ENCODE data around the gene CA6. TPM values are rescaled to one million over a fixed set of nuclear protein-coding genes. Genes with fewer than 3 reads are reported as not detected.
"Not testable (repeated sequence)": the region's sequence is repeated elsewhere in the genome, so short reads cannot be mapped to it uniquely, and the experiment has no call there.

Gene CA6
- not detected for polyA plus RNA-seq (2013, experiment 1 of 4)
- polyA plus RNA-seq (2013, experiment 2 of 4) = not detected
- not detected for polyA plus RNA-seq (2013, experiment 3 of 4)
- polyA plus RNA-seq (2013, experiment 4 of 4) = not detected

- 96% methylated on average over 8 of the region's 8 CpGs for WGBS, 2 experiments
- Histone ChIP-seq H3K36me3 (ENCODE audit: control insufficient read depth, insufficient read depth, low read length) (no peaks in the 10 kb centered on the region), H3K27ac (ENCODE audit: insufficient read depth, low read depth, low read length, poor library complexity, severe bottlenecking) (no peak within 1 kb of the TSS)
These were observed at the start of gene CA6 for GRCh38 chr1:8945568-8945967. TSS of gene CA6 (plus strand) at chr1:8945868. CDS start at chr1:8945887, 19 bp downstream.

GRCh38 chr1:8896775-8897174 lies 48.9 kb upstream of the CA6 start:
- WGBS, 2 experiments = 81 to 84% methylated on average over 3 of the region's 3 CpGs
- not testable (repeated sequence) for H3K9me3 ChIP-seq (ENCODE audit: control insufficient read depth, low read length); H3K27ac ChIP-seq (ENCODE audit: insufficient read depth, low read depth, low read length, poor library complexity, severe bottlenecking); H3K36me3 ChIP-seq (ENCODE audit: control insufficient read depth, insufficient read depth, low read length); H3K27me3 ChIP-seq (ENCODE audit: control insufficient read depth, insufficient read depth, low read length, poor library complexity, severe bottlenecking); H3K4me3 ChIP-seq (ENCODE audit: insufficient read depth, low read depth, low read length); H3K4me1 ChIP-seq (ENCODE audit: control insufficient read depth, insufficient read depth, low read length)

More at GRCh38 chr1:8945568-8945967, at the start of gene CA6:
- Histone ChIP-seq H3K4me3 (ENCODE audit: insufficient read depth, low read depth, low read length) (no peak within 1 kb of the TSS), H3K9me3 (ENCODE audit: control insufficient read depth, low read length) (no peaks in the 10 kb centered on the region), H3K4me1 (ENCODE audit: control insufficient read depth, insufficient read depth, low read length) (peaks cover 24% of the 10 kb centered on the region), H3K27me3 (ENCODE audit: control insufficient read depth, insufficient read depth, low read length, poor library complexity, severe bottlenecking) (no peaks in the 10 kb centered on the region)

- H3K27ac ChIP-seq (ENCODE audit: insufficient read depth, low read depth, low read length, poor library complexity, severe bottlenecking); H3K4me3 ChIP-seq (ENCODE audit: insufficient read depth, low read depth, low read length); H3K4me1 ChIP-seq (ENCODE audit: control insufficient read depth, insufficient read depth, low read length); H3K27me3 ChIP-seq (ENCODE audit: control insufficient read depth, insufficient read depth, low read length, poor library complexity, severe bottlenecking); H3K36me3 ChIP-seq (ENCODE audit: control insufficient read depth, insufficient read depth, low read length); H3K9me3 ChIP-seq (ENCODE audit: control insufficient read depth, low read length): not testable (repeated sequence)
- WGBS, 2 experiments = 92 to 96% methylated on average over 4 of the region's 4 CpGs
These were observed 48.2 kb upstream of the CA6 start for GRCh38 chr1:8897505-8897904.

GRCh38 chr1:8898418-8898817 lies 47.2 kb upstream of the CA6 start:
- H3K27me3 ChIP-seq (ENCODE audit: control insufficient read depth, insufficient read depth, low read length, poor library complexity, severe bottlenecking); H3K4me3 ChIP-seq (ENCODE audit: insufficient read depth, low read depth, low read length); H3K4me1 ChIP-seq (ENCODE audit: control insufficient read depth, insufficient read depth, low read length); H3K27ac ChIP-seq (ENCODE audit: insufficient read depth, low read depth, low read length, poor library complexity, severe bottlenecking); H3K36me3 ChIP-seq (ENCODE audit: control insufficient read depth, insufficient read depth, low read length); H3K9me3 ChIP-seq (ENCODE audit: control insufficient read depth, low read length): not testable (repeated sequence)
- WGBS, 2 experiments = 94 to 95% methylated on average over 5 of the region's 5 CpGs

DNA sequence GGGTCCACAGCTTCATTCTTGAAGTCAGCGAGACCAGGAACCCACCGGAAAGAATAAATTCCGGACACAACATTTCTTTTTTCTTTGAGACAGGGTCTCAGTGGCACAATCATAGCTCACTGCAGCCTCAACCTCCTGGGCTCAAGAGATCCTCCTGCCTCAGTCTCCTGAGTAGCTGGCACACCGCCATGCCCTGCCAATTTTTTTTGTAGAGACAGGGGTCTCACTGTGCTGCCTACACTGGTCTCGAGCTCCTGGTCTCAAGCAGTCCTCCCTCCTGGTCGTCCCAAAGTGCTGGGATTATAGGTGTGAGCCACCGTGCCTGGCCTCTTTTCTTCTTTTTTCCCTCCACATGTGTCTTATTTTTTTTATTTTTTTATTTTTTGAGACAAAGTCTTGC lies 46.6 kb upstream of the CA6 start:
- H3K27me3 ChIP-seq (ENCODE audit: control insufficient read depth, insufficient read depth, low read length, poor library complexity, severe bottlenecking) = no peaks in the 10 kb centered on the region
- H3K9me3 ChIP-seq (ENCODE audit: control insufficient read depth, low read length) = no peaks in the 10 kb centered on the region
- peaks cover 3% of the 10 kb centered on the region for H3K4me1 ChIP-seq (ENCODE audit: control insufficient read depth, insufficient read depth, low read length)
- H3K36me3 ChIP-seq (ENCODE audit: control insufficient read depth, insufficient read depth, low read length) = no peaks in the 10 kb centered on the region
- H3K27ac ChIP-seq (ENCODE audit: insufficient read depth, low read depth, low read length, poor library complexity, severe bottlenecking) = no peak overlapping the region
- 93 to 96% methylated on average over 7 of the region's 7 CpGs for WGBS, 2 experiments
- H3K4me3 ChIP-seq (ENCODE audit: insufficient read depth, low read depth, low read length) = no peak overlapping the region

GRCh38 chr1:8900684-8901083 lies 45.0 kb upstream of the CA6 start:
- not testable (repeated sequence) for H3K4me1 ChIP-seq (ENCODE audit: control insufficient read depth, insufficient read depth, low read length); H3K36me3 ChIP-seq (ENCODE audit: control insufficient read depth, insufficient read depth, low read length); H3K27me3 ChIP-seq (ENCODE audit: control insufficient read depth, insufficient read depth, low read length, poor library complexity, severe bottlenecking); H3K9me3 ChIP-seq (ENCODE audit: control insufficient read depth, low read length); H3K4me3 ChIP-seq (ENCODE audit: insufficient read depth, low read depth, low read length); H3K27ac ChIP-seq (ENCODE audit: insufficient read depth, low read depth, low read length, poor library complexity, severe bottlenecking)
- WGBS, 2 experiments = 96 to 98% methylated on average over 4 of the region's 4 CpGs

DNA sequence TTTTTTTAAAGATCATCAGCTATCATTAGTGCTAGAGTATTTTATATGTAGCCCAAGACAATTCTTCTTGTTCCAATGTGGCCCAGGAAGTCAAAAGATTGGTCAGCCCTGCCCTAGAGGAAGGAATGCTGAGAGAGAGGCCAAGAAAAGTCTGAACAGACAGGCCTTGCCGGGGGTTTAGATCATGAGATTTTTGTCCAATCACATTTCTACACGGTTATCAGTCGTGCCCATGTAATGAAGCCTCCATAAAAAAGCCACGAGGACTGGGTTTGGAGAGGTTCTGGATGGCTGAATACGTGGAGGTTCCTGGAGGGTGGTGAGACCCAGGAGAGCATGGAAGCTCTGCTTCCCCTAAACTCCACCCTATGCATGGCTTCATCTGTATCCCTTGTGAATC lies 42.9 kb upstream of the CA6 start:
- Histone ChIP-seq H3K36me3 (ENCODE audit: control insufficient read depth, insufficient read depth, low read length) (no peaks in the 10 kb centered on the region), H3K27ac (ENCODE audit: insufficient read depth, low read depth, low read length, poor library complexity, severe bottlenecking) (no peak overlapping the region), H3K4me3 (ENCODE audit: insufficient read depth, low read depth, low read length) (no peak overlapping the region), H3K9me3 (ENCODE audit: control insufficient read depth, low read length) (no peaks in the 10 kb centered on the region), H3K27me3 (ENCODE audit: control insufficient read depth, insufficient read depth, low read length, poor library complexity, severe bottlenecking) (no peaks in the 10 kb centered on the region), H3K4me1 (ENCODE audit: control insufficient read depth, insufficient read depth, low read length) (peaks cover 4% of the 10 kb centered on the region)
- WGBS, 2 experiments = 92 to 97% methylated on average over 5 of the region's 5 CpGs

- Histone ChIP-seq H3K27me3 (ENCODE audit: control insufficient read depth, insufficient read depth, low read length, poor library complexity, severe bottlenecking) (no peaks in the 10 kb centered on the region), H3K9me3 (ENCODE audit: control insufficient read depth, low read length) (no peaks in the 10 kb centered on the region), H3K27ac (ENCODE audit: insufficient read depth, low read depth, low read length, poor library complexity, severe bottlenecking) (no peak overlapping the region), H3K4me1 (ENCODE audit: control insufficient read depth, insufficient read depth, low read length) (peaks cover 9% of the 10 kb centered on the region), H3K4me3 (ENCODE audit: insufficient read depth, low read depth, low read length) (no peak overlapping the region), H3K36me3 (ENCODE audit: control insufficient read depth, insufficient read depth, low read length) (no peaks in the 10 kb centered on the region)
- 91 to 93% methylated on average over 6 of the region's 6 CpGs for WGBS, 2 experiments
These were observed 42.3 kb upstream of the CA6 start for GRCh38 chr1:8903410-8903809.

DNA sequence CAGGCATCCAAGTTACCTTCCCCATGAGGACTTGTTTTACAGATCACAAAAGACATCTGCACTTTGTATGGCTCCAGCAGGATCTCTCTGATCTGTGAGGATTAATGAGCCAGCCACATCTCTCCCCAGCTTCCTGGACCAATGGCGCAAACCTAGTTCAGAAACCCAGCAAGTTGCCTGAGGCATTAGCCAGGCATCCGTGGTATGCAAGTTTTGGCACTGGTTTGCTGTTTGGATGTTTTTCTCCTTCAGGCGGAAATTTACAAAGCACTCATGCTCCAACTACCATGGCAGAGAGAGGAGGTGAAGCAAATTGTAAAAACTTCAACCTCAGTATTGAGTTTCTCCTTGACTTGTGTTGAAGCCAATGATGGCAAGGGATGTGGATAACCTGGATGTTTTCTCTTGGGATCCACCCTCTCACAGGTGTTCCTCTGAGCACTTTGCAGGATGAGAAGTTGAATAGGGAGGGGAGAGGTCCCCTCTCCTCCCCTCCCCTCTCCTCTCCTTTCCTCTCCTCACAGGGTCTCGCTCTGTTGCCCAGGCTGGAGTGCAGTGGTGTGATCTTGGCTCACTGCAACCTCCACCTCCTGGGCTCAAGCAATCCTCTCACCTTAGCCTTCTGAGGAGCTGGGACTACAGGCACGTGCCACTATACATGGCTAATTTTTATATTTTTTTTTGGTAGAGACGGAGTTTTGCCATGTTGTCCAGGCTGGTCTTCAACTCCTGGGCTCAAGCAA lies 41.6 kb upstream of the CA6 start:
- Histone ChIP-seq H3K27ac (ENCODE audit: insufficient read depth, low read depth, low read length, poor library complexity, severe bottlenecking) (no peak overlapping the region), H3K4me3 (ENCODE audit: insufficient read depth, low read depth, low read length) (no peak overlapping the region)
- WGBS, 2 experiments = 90% methylated on average over 6 of the region's 6 CpGs

DNA sequence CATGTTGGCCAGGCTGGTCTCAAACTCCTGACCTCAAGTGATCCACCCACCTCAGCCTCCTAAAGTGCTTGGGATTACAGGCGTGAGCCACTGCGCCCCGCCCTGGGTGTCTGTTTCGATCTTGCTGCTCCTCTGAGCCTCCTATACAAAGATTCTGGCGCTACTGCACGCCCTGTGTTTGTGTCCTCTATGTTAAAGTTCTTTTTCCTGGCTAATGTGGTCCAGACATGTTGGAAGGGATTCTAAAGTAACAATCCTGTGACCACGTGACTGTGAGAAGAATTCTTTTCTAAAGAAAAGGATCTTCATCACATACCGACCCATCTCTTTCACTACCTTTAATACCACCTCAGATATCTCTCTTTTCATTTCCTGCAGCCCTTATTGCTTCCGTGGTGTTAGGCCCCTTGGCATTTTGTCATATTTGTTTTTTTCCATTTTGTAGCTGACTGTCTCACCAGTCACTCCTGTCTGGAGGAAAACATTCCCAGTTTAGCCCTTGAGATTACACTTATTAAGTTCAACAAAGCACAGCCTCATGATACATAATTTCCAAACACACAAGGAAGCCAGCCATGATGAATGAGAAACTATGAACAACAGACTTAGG lies 40.0 kb upstream of the CA6 start:
- Histone ChIP-seq H3K27me3 (ENCODE audit: control insufficient read depth, insufficient read depth, low read length, poor library complexity, severe bottlenecking) (no peaks in the 10 kb centered on the region), H3K4me3 (ENCODE audit: insufficient read depth, low read depth, low read length) (no peak overlapping the region), H3K36me3 (ENCODE audit: control insufficient read depth, insufficient read depth, low read length) (no peaks in the 10 kb centered on the region), H3K9me3 (ENCODE audit: control insufficient read depth, low read length) (no peaks in the 10 kb centered on the region), H3K27ac (ENCODE audit: insufficient read depth, low read depth, low read length, poor library complexity, severe bottlenecking) (no peak overlapping the region), H3K4me1 (ENCODE audit: control insufficient read depth, insufficient read depth, low read length) (peaks cover 17% of the 10 kb centered on the region)
- 93 to 96% methylated on average over 9 of the region's 9 CpGs for WGBS, 2 experiments

More for the DNA sequence above, 41.6 kb upstream of the CA6 start:
- Histone ChIP-seq H3K9me3 (ENCODE audit: control insufficient read depth, low read length) (no peaks in the 10 kb centered on the region), H3K27me3 (ENCODE audit: control insufficient read depth, insufficient read depth, low read length, poor library complexity, severe bottlenecking) (no peaks in the 10 kb centered on the region), H3K4me1 (ENCODE audit: control insufficient read depth, insufficient read depth, low read length) (peaks cover 15% of the 10 kb centered on the region), H3K36me3 (ENCODE audit: control insufficient read depth, insufficient read depth, low read length) (no peaks in the 10 kb centered on the region)

Measured in ectodermal cell (in vitro differentiated cells).